NCI-H1436 treated with DMSO at 0.1 percent for 48 hours (cell line): Measurements from ENCODE around the gene KCNK13.
A peak's percentile ranks its signal among the peaks of the same experiment; 100 is the strongest.

ENCODE experiments used
- DNase-seq: peaks from one replicate; lab custom pipeline; 2025; lab: John Stamatoyannopoulos, UW

KCNK13 gene

GRCh38 chr14:90132821-90133570 is 71.2 kb downstream of the KCNK13 start:
- no peak for DNase-seq

- no peak for DNase-seq
These were observed 75.1 kb downstream of the KCNK13 start for GRCh38 chr14:90136904-90137303.

- no peak for DNase-seq
These were observed 76.0 kb downstream of the KCNK13 start for GRCh38 chr14:90137807-90138206.

- no peak for DNase-seq
These were observed 77.4 kb downstream of the KCNK13 start for GRCh38 chr14:90139199-90139598.

GRCh38 chr14:90140298-90140955 is 78.6 kb downstream of the KCNK13 start:
- peak; percentile 22 for DNase-seq

- DNase-seq, result no peak
These were observed 79.1 kb downstream of the KCNK13 start for GRCh38 chr14:90140956-90141316.

GRCh38 chr14:90153429-90153828 is 91.6 kb downstream of the KCNK13 start:
- no peak for DNase-seq

- no peak for DNase-seq
These were observed 92.3 kb downstream of the KCNK13 start for GRCh38 chr14:90154110-90154509.

GRCh38 chr14:90159146-90159545 is 97.4 kb downstream of the KCNK13 start:
- DNase-seq, result no peak

GRCh38 chr14:90159688-90160087 is 97.9 kb downstream of the KCNK13 start:
- no peak for DNase-seq

GRCh38 chr14:90161129-90161528 is 99.3 kb downstream of the KCNK13 start:
- DNase-seq, result no peak

GRCh38 chr14:90168425-90169105 is 106.8 kb downstream of the KCNK13 start:
- DNase-seq, result no peak

GRCh38 chr14:90175631-90176030 is 113.8 kb downstream of the KCNK13 start:
- no peak for DNase-seq

- DNase-seq, result no peak
These were observed 115.9 kb downstream of the KCNK13 start for GRCh38 chr14:90177539-90178189.

GRCh38 chr14:90179357-90179756 is 117.6 kb downstream of the KCNK13 start:
- no peak for DNase-seq

GRCh38 chr14:90179809-90180779 is 118.3 kb downstream of the KCNK13 start:
- DNase-seq, result no peak

- no peak for DNase-seq
These were observed 122.3 kb downstream of the KCNK13 start for GRCh38 chr14:90184094-90184493.

GRCh38 chr14:90184571-90185266 is 122.9 kb downstream of the KCNK13 start:
- no peak for DNase-seq

GRCh38 chr14:90188588-90188987 is 126.8 kb downstream of the KCNK13 start:
- DNase-seq, result no peak

GRCh38 chr14:90191154-90191553 is 129.4 kb downstream of the KCNK13 start:
- no peak for DNase-seq

GRCh38 chr14:90191585-90191984 is 129.8 kb downstream of the KCNK13 start:
- DNase-seq, result no peak
